HL-60 (cell line): ENCODE measurements around the gene PHRF1.

Experiments
- DNase-seq, 2 experiments: peaks; one replicate each; pipeline ENCODE4 v3.0.0-alpha.2; 2010 to 2020; ENCODE audit warnings: low read depth in 1 of 2, low spot score in 1 of 2
- H3K27ac ChIP-seq: fragments of 250-450 bp; sonication (Bioruptor Pico); replicated peaks from 2 replicates; pipeline ENCODE4 v1.5.1; 2020; ENCODE audit warnings: mild to moderate bottlenecking, moderate library complexity
- H3K27me3 ChIP-seq: fragments of 250-450 bp; sonication (Bioruptor Pico); 2 replicates; pipeline ENCODE4 v1.5.1; 2021; ENCODE audit warnings: mild to moderate bottlenecking, moderate library complexity; ENCODE audit not compliant: insufficient read depth, poor library complexity, severe bottlenecking
- H3K4me3 ChIP-seq: replicated peaks from 2 replicates; pipeline ENCODE4 v1.5.1; 2011; ENCODE audit warnings: mild to moderate bottlenecking, control low read depth, low read length; ENCODE audit not compliant: insufficient read depth
- CTCF ChIP-seq: IDR thresholded peaks from one replicate; pipeline ENCODE4 v1.5.1; 2011; ENCODE audit warnings: low read length, control low read depth, inconsistent platforms; ENCODE audit not compliant: insufficient read depth
- GABPA ChIP-seq: IDR thresholded peaks from 2 replicates; pipeline ENCODE4 v1.6.1; 2012; ENCODE audit warnings: low read depth
- POLR2AphosphoS5 ChIP-seq: IDR thresholded peaks from 2 replicates; pipeline ENCODE4 v1.6.1; 2012; ENCODE audit warnings: low read depth
- REST ChIP-seq: IDR thresholded peaks from 2 replicates; pipeline ENCODE4 v1.6.1; 2012; ENCODE audit warnings: low read depth; ENCODE audit not compliant: insufficient replicate concordance
- SPI1 ChIP-seq: IDR thresholded peaks from 2 replicates; pipeline ENCODE4 v1.6.1; 2012; ENCODE audit warnings: low read depth, mild to moderate bottlenecking, borderline replicate concordance

PHRF1 gene

DNA sequence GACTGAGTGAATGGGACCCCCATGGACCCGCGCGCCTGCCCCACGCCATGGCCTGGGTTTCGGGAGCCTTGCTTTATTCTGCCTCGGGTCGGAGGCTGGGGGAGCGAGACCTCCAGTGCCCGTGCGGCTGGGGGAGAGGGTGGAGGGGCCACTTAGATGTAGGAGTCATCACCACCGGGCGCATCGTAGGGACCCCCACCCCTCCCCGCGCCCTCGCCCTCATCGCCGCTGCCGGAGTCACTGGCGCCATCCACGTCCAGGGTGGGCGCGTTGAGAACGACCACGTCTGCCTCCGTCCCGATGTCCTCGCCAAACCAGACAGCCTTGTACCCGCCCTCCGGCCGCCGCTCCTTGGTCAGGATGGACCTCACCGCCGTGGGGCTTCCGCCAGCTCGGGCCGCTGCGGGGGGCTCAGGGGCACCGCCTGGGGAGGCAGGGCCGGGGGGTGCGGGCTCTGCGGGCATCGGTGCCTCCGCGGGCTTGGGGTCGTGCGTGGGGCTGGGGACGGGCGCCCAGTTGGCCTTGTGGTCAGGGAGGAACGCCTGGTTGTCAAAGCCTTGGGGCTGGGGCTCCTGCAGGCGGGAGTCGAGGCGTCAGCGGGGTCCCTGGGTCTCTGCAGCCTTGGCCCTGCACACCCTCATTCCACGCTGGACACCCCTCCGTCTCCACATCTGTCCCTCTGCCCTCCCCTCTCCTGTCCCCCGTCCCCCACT, 41.1 kb downstream of the PHRF1 start:
- Histone ChIP-seq H3K27ac (no peak overlapping the region), H3K4me3 (no peak overlapping the region), H3K27me3 (no peaks in the 10 kb centered on the region)
- no peak for DNase-seq
- TF ChIP-seq POLR2AphosphoS5 (no peak), SPI1 (no peak), GABPA (no peak), REST (no peak), CTCF (no peak)

GRCh38 chr11:617912-618682, 41.8 kb downstream of the PHRF1 start:
- H3K4me3 ChIP-seq = no peak overlapping the region
- no peak overlapping the region for H3K27ac ChIP-seq
- no peak for TF ChIP-seq POLR2AphosphoS5
- no peak for TF ChIP-seq REST
- no peak for TF ChIP-seq GABPA
- TF ChIP-seq SPI1 = no peak
- no peak for TF ChIP-seq CTCF
- no peak for DNase-seq
- H3K27me3 ChIP-seq = no peaks in the 10 kb centered on the region

- Histone ChIP-seq H3K27ac (no peak overlapping the region), H3K27me3 (no peaks in the 10 kb centered on the region), H3K4me3 (no peak overlapping the region)
- TF ChIP-seq SPI1 (no peak), POLR2AphosphoS5 (no peak), GABPA (no peak), CTCF (no peak), REST (no peak)
- DNase-seq = no peak
These were observed 42.8 kb downstream of the PHRF1 start for GRCh38 chr11:618856-619627.
